Loucy (cell line): ENCODE measurements around the gene PMAIP1.

Experiments used
- CTCF ChIP-seq: fragments of 200-600 bp; sonication (generic); conservative IDR thresholded peaks from 2 replicates; pipeline ENCODE4 v1.5.1; 2014; ENCODE audit warnings: mild to moderate bottlenecking, antibody characterized with exemption, low read length
- EZH2phosphoT487 ChIP-seq: fragments of 200-600 bp; IDR thresholded peaks from 2 replicates; pipeline ENCODE4 v1.6.1; 2018; ENCODE audit warnings: antibody characterized with exemption, mild to moderate bottlenecking, moderate library complexity, borderline replicate concordance

GRCh38 chr18:59907660-59908059, 7.9 kb downstream of the PMAIP1 start:
- TF ChIP-seq CTCF (no peak), EZH2phosphoT487 (no peak)
